Liver (tissue), 9 donors: ENCODE measurements around the gene UFC1. TPM values are rescaled to one million over a fixed set of nuclear protein-coding genes. Genes with fewer than 3 reads are reported as not detected.

Source experiments
- DNase-seq: peaks from one replicate; pipeline ENCODE4 v3.0.0-alpha.2; 2017; ENCODE audit warnings: low spot score
- H3K27ac ChIP-seq, 2 donors: one replicate each; pipeline ENCODE4 v1.7.0; 2013; ENCODE audit warnings: inconsistent platforms in 2 of 2, low read length in 2 of 2, control low read depth in 1 of 2, low read depth in 1 of 2, mild to moderate bottlenecking in 1 of 2
- H3K27me3 ChIP-seq, 4 donors: one replicate each; pipeline versions ENCODE4 v1.6.1 to v1.7.0; 2013; ENCODE audit warnings: low read length in 3 of 4, inconsistent platforms in 1 of 4, mild to moderate bottlenecking in 1 of 4, moderate library complexity in 1 of 4; ENCODE audit not compliant: control insufficient read depth in 4 of 4, insufficient read depth in 4 of 4
- H3K36me3 ChIP-seq, 4 donors: one replicate each; pipeline versions ENCODE4 v1.6.1 to v1.7.0; 2013; ENCODE audit warnings: low read length in 3 of 4, mild to moderate bottlenecking in 3 of 4, low read depth in 1 of 4, moderate library complexity in 1 of 4; ENCODE audit not compliant: control insufficient read depth in 4 of 4, insufficient read depth in 3 of 4
- H3K4me1 ChIP-seq, 4 donors: one replicate each; pipeline versions ENCODE4 v1.6.1 to v1.7.0; 2013; ENCODE audit warnings: low read length in 3 of 4, mild to moderate bottlenecking in 3 of 4, moderate library complexity in 1 of 4; ENCODE audit not compliant: control insufficient read depth in 4 of 4, insufficient read depth in 4 of 4
- H3K4me3 ChIP-seq, 3 donors: one replicate each; pipeline versions ENCODE4 v1.6.1 to v1.7.0; 2013; ENCODE audit warnings: low read length in 3 of 3, control low read depth in 1 of 3, low read depth in 1 of 3, mild to moderate bottlenecking in 1 of 3
- H3K9ac ChIP-seq, 2 donors: one replicate each; pipeline ENCODE4 v1.7.0; 2013; ENCODE audit warnings: low read length in 2 of 2, mild to moderate bottlenecking in 2 of 2, moderate library complexity in 2 of 2, control low read depth in 1 of 2, low read depth in 1 of 2
- H3K9me3 ChIP-seq, 4 donors: one replicate each; pipeline versions ENCODE4 v1.6.1 to v1.7.0; 2013; ENCODE audit warnings: low read length in 3 of 4; ENCODE audit not compliant: control insufficient read depth in 4 of 4
- EGR1 ChIP-seq, 2 donors: IDR thresholded peaks; 2 replicates each; pipeline ENCODE4 v1.6.1; 2016 to 2018; ENCODE audit warnings: antibody characterized with exemption in 2 of 2, low read depth in 2 of 2
- FOXA1 ChIP-seq: IDR thresholded peaks from 2 replicates; pipeline ENCODE4 v1.6.1; 2016; ENCODE audit warnings: antibody characterized with exemption
- FOXA2 ChIP-seq: IDR thresholded peaks from 2 replicates; pipeline ENCODE4 v1.6.1; 2016; ENCODE audit warnings: antibody characterized with exemption
- GABPA ChIP-seq, 2 donors: IDR thresholded peaks in 1 of 2; conservative IDR thresholded peaks in 1 of 2; 2 replicates each; pipeline ENCODE4 v1.6.1; 2016; ENCODE audit warnings: antibody characterized with exemption in 2 of 2, mild to moderate bottlenecking in 1 of 2, moderate library complexity in 1 of 2
- HNF4A ChIP-seq, 2 donors: conservative IDR thresholded peaks; 2 replicates each; pipeline ENCODE4 v1.6.1; 2016; ENCODE audit warnings: antibody characterized with exemption in 2 of 2, mild to moderate bottlenecking in 2 of 2
- HNF4G ChIP-seq: IDR thresholded peaks from 2 replicates; pipeline ENCODE4 v1.6.1; 2016; ENCODE audit warnings: antibody characterized with exemption
- JUND ChIP-seq, 2 donors: IDR thresholded peaks; 2 replicates each; pipeline ENCODE4 v1.6.1; 2016; ENCODE audit warnings: antibody characterized with exemption in 2 of 2
- NR2F2 ChIP-seq: IDR thresholded peaks from 2 replicates; pipeline ENCODE4 v1.6.1; 2016; ENCODE audit warnings: antibody characterized with exemption
- RAD21 ChIP-seq, 2 donors: IDR thresholded peaks; 2 replicates each; pipeline ENCODE4 v1.6.1; 2016; ENCODE audit warnings: antibody characterized with exemption in 2 of 2, mild to moderate bottlenecking in 2 of 2
- RXRA ChIP-seq, 2 donors: IDR thresholded peaks; 2 replicates each; pipeline ENCODE4 v1.6.1; 2017 to 2018; ENCODE audit warnings: antibody characterized with exemption in 2 of 2, mild to moderate bottlenecking in 1 of 2
- SP1 ChIP-seq: IDR thresholded peaks from 2 replicates; pipeline ENCODE4 v1.6.1; 2018; ENCODE audit warnings: antibody characterized with exemption, mild to moderate bottlenecking
- TAF1 ChIP-seq: conservative IDR thresholded peaks from 2 replicates; pipeline ENCODE4 v1.6.1; 2016; ENCODE audit warnings: antibody characterized with exemption, mild to moderate bottlenecking
- YY1 ChIP-seq: IDR thresholded peaks from 2 replicates; pipeline ENCODE4 v1.6.1; 2016; ENCODE audit warnings: antibody characterized with exemption, mild to moderate bottlenecking
- WGBS: extraction: QIAGEN DNeasy Blood & Tissue Kit; methylation state at CpG from one replicate; pipeline ENCODE4 v1.1.7; 2013; 5-methylcytosine and 5-hydroxymethylcytosine counted together
- polyA plus RNA-seq, 2 donors: library from polyadenylated mRNA; stranded (reverse) in 1 of 2; unstranded in 1 of 2; fragments of 200-250 nt in 1 of 2; fragments of >200 nt in 1 of 2; fragmentation: Nextera tagmentation in 1 of 2; extraction: Ambion mirVana in 1 of 2; gene quantifications; one replicate each; pipeline versions ENCODE4 v1.2.1 to v1.2.3, GENCODE V29; 2013 to 2015
- total RNA-seq, 2 donors: library from RNA; depleted of rRNA; stranded (reverse); fragments of >200 nt; gene quantifications; one replicate each; pipeline ENCODE4 v1.2.3, GENCODE V29; 2014
- TF ChIP-seq, protein P1 (sequence below): IDR thresholded peaks from 2 replicates; pipeline ENCODE4 v1.6.1; 2016; ENCODE audit warnings: antibody characterized with exemption, mild to moderate bottlenecking
- TF ChIP-seq, protein P2 (sequence below): IDR thresholded peaks from 2 replicates; pipeline ENCODE4 v1.6.1; 2016; ENCODE audit warnings: antibody characterized with exemption
- TF ChIP-seq, protein P3 (sequence below): fragments of 150-350 bp; IDR thresholded peaks from 2 replicates; pipeline ENCODE4 v1.5.1; 2017; ENCODE audit warnings: improper control_type of control experiment, low read depth, low read length; ENCODE audit not compliant: missing input control
- TF ChIP-seq, protein P4 (sequence below): IDR thresholded peaks from 2 replicates; pipeline ENCODE4 v1.6.1; 2016; ENCODE audit warnings: antibody characterized with exemption
- TF ChIP-seq, protein P5 (sequence below): IDR thresholded peaks from 2 replicates; pipeline ENCODE4 v1.6.1; 2016; ENCODE audit warnings: antibody characterized with exemption
- donor health status: healthy.
- donor health status: healthy.
- donor health status: healthy.
- donor health status: healthy.
- donor health status: healthy.

Gene UFC1
- total and polyA plus RNA-seq, 4 donors, result 34.2 to 47.5 (median 43.3) TPM

DNA sequence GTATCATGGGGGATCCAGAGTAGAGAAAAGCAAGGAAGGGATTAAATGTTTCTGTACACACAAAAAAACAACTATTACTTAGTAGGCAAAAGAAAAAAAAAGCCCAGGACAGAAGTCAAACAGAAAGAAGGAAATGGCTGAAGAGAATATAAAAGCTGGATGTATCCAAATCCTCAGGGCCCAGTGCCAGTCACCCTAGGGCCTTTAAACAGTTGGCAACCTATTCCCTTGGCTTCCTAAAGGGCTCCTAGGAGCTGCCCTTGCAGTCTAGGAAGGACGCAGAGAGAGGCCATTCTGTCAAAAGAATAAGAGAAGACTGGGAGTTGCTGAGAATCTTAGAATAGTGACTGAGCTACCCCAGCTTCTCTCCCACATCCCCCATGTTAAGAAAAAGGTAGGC lies 18.6 kb downstream of the UFC1 start:
- Histone ChIP-seq H3K27ac (no peak overlapping the region), H3K4me3 (no peak overlapping the region), H3K9me3 (no peaks in the 10 kb centered on the region), H3K36me3 (peaks cover 2 to 46% (median 31%) of the 10 kb centered on the region in 4 donors), H3K4me1 (peaks cover 0 to 24% (median 19%) of the 10 kb centered on the region in 4 donors), H3K9ac (no peak overlapping the region), H3K27me3 (no peaks in the 10 kb centered on the region)
- no peak for DNase-seq
- 80% methylated on average over 1 of the region's 1 CpG for WGBS
- TF ChIP-seq, protein P1, sequence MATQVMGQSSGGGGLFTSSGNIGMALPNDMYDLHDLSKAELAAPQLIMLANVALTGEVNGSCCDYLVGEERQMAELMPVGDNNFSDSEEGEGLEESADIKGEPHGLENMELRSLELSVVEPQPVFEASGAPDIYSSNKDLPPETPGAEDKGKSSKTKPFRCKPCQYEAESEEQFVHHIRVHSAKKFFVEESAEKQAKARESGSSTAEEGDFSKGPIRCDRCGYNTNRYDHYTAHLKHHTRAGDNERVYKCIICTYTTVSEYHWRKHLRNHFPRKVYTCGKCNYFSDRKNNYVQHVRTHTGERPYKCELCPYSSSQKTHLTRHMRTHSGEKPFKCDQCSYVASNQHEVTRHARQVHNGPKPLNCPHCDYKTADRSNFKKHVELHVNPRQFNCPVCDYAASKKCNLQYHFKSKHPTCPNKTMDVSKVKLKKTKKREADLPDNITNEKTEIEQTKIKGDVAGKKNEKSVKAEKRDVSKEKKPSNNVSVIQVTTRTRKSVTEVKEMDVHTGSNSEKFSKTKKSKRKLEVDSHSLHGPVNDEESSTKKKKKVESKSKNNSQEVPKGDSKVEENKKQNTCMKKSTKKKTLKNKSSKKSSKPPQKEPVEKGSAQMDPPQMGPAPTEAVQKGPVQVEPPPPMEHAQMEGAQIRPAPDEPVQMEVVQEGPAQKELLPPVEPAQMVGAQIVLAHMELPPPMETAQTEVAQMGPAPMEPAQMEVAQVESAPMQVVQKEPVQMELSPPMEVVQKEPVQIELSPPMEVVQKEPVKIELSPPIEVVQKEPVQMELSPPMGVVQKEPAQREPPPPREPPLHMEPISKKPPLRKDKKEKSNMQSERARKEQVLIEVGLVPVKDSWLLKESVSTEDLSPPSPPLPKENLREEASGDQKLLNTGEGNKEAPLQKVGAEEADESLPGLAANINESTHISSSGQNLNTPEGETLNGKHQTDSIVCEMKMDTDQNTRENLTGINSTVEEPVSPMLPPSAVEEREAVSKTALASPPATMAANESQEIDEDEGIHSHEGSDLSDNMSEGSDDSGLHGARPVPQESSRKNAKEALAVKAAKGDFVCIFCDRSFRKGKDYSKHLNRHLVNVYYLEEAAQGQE, result no peak
- TF ChIP-seq RAD21 (IDR thresholded peaks at IDR 0.05) (no peak), EGR1 (IDR thresholded peaks at IDR 0.05; ENCODE audit: low read depth in 2 of 2) (no peak), FOXA1 (no peak), TAF1 (no peak), FOXA2 (no peak), GABPA (IDR thresholded peaks at IDR 0.05 in 1 of 2, conservative IDR thresholded peaks at IDR 0.05 in 1 of 2) (no peak), JUND (IDR thresholded peaks at IDR 0.05) (no peak), SP1 (no peak), RXRA (IDR thresholded peaks at IDR 0.05) (no peak), HNF4A (conservative IDR thresholded peaks at IDR 0.05) (no peak), HNF4G (no peak), NR2F2 (no peak), YY1 (no peak)
- TF ChIP-seq, protein P2, sequence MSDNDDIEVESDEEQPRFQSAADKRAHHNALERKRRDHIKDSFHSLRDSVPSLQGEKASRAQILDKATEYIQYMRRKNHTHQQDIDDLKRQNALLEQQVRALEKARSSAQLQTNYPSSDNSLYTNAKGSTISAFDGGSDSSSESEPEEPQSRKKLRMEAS, result no peak
- TF ChIP-seq, protein P3, sequence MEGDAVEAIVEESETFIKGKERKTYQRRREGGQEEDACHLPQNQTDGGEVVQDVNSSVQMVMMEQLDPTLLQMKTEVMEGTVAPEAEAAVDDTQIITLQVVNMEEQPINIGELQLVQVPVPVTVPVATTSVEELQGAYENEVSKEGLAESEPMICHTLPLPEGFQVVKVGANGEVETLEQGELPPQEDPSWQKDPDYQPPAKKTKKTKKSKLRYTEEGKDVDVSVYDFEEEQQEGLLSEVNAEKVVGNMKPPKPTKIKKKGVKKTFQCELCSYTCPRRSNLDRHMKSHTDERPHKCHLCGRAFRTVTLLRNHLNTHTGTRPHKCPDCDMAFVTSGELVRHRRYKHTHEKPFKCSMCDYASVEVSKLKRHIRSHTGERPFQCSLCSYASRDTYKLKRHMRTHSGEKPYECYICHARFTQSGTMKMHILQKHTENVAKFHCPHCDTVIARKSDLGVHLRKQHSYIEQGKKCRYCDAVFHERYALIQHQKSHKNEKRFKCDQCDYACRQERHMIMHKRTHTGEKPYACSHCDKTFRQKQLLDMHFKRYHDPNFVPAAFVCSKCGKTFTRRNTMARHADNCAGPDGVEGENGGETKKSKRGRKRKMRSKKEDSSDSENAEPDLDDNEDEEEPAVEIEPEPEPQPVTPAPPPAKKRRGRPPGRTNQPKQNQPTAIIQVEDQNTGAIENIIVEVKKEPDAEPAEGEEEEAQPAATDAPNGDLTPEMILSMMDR, result no peak
- TF ChIP-seq, protein P4, sequence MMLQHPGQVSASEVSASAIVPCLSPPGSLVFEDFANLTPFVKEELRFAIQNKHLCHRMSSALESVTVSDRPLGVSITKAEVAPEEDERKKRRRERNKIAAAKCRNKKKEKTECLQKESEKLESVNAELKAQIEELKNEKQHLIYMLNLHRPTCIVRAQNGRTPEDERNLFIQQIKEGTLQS, result no peak
- TF ChIP-seq, protein P5, sequence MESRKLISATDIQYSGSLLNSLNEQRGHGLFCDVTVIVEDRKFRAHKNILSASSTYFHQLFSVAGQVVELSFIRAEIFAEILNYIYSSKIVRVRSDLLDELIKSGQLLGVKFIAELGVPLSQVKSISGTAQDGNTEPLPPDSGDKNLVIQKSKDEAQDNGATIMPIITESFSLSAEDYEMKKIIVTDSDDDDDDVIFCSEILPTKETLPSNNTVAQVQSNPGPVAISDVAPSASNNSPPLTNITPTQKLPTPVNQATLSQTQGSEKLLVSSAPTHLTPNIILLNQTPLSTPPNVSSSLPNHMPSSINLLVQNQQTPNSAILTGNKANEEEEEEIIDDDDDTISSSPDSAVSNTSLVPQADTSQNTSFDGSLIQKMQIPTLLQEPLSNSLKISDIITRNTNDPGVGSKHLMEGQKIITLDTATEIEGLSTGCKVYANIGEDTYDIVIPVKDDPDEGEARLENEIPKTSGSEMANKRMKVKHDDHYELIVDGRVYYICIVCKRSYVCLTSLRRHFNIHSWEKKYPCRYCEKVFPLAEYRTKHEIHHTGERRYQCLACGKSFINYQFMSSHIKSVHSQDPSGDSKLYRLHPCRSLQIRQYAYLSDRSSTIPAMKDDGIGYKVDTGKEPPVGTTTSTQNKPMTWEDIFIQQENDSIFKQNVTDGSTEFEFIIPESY, result no peak
